Measurements from ENCODE around the gene SYCN. TPM values are rescaled to one million over a fixed set of nuclear protein-coding genes. Genes with fewer than 3 reads are reported as not detected.

The SYCN gene
- total RNA-seq, 1 donor from 2014 or later, result not detected

GRCh38 chr19:39163621-39164020 lies 40.4 kb downstream of the SYCN start:
- DNase-seq (ENCODE audit: low spot score) (no peak), ATAC-seq (no peak)
- intact Hi-C loops (cut with DNase I), result loop anchor here (5.0 kb wide), 1 partner anchor 1109 kb away; no protein-coding TSS in a partner anchor

- ATAC-seq, result no peak
- intact Hi-C loops (cut with DNase I), result loop anchor here (5.0 kb wide), 1 partner anchor 1110 kb away; no protein-coding TSS in a partner anchor
Measured at GRCh38 chr19:39162441-39163043, 41.5 kb downstream of the SYCN start.

GRCh38 chr19:39160889-39161672 lies 43.0 kb downstream of the SYCN start:
- intact Hi-C loops (cut with DNase I), result loop anchor here (5.0 kb wide), 1 partner anchor 1111 kb away; no protein-coding TSS in a partner anchor
- DNase-seq (ENCODE audit: low spot score) (no peak), ATAC-seq (peak; percentile 62)

More at GRCh38 chr19:39162441-39163043, 41.5 kb downstream of the SYCN start:
- no peak for DNase-seq (ENCODE audit: low spot score)

- intact Hi-C loops (cut with DNase I), result loop anchor here (5.0 kb wide), 1 partner anchor 1112 kb away; no protein-coding TSS in a partner anchor
- ATAC-seq (peak; percentile 91), DNase-seq (ENCODE audit: low spot score) (peak; percentile 81)
Measured at GRCh38 chr19:39160523-39160861, 43.6 kb downstream of the SYCN start.

DNA sequence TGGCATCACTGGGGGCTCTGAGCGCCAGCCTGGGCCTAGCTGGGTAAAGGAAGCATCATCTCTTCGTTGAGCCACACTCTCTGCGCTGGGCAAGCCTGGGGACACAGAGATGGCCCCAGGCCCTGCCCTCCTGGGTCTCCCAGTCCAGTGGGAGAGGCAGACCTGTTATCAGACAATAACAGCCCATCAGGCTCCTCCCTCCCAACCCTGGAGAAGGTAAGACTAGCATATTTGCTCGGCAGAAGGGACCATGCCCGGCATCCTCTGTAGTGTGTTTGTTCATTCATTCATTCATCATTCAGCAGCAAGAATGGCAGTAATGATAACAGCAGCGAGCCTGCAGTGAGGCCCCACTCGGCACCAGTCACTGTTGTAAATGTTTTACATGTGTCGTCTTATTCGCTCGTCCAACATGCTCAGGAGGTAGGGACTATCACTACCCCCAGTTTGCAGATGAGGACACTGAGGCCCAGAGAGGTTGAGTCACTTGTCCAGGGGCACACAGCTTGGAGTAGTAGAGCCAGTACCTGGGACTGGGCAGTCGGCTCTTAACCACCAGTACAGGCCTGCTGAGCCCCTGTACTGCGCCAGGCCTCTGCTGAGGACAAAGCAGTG lies 45.3 kb downstream of the SYCN start:
- intact Hi-C loops (cut with DNase I), result no loop called here
- ATAC-seq (no peak), DNase-seq (ENCODE audit: low spot score) (no peak)

DNA sequence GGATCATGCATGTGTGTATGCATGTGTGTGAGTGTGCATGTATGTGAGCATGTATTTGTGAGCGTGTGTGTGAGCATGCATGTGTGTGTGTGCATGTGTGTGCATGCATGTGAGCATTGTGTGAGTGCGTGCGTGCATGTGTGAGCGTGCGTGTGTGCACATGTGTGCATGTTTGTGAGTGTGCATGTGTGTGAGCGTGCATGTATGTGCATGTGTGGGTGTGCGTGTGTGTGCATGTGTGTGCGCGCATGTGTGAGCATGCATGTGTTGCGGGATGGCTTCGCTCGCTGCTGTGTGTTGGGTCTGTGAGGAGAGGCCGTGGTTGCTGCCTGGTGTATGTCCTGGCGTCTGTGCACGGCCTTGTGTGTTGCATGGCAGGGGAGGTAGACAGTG lies 46.1 kb downstream of the SYCN start:
- intact Hi-C loops (cut with DNase I), result no loop called here
- ATAC-seq (no peak), DNase-seq (ENCODE audit: low spot score) (no peak)

DNA sequence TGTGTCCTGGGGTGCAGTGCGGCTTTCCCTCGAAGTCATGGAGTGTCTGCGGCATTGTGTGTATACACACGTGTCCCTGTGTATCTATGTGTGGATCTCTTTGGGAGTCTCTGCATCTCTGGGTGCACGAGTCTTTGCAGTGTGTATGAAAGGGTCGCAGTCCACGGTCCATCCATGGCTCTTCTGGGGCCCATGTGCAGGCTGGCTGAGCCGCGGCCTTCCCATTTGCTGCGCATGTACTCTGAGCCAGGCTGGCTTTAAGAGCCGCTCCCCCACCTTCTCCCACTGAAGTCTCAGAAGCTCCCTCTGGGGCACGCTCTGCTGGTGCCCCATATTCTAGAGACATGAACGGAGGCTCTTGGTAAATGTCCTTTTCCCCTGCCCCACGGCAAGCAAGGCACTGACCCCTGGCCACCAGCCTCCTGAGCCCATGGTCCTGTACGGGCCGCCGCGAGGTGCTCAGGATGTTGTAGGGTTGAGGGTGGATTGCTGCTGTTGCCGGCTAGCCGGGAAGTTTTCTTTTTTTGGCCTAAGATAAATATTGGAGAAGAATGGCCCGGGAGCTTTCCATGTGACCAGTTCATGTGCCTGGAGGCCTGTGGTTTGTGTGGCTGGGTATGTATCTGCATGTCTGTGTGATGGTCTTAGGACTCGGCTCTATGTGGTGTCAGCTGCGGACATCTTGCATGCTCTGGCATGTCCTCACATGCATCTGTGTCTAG lies 46.6 kb downstream of the SYCN start:
- ATAC-seq, result no peak
- intact Hi-C loops (cut with DNase I), result no loop called here
- DNase-seq (ENCODE audit: low spot score), result no peak

DNA sequence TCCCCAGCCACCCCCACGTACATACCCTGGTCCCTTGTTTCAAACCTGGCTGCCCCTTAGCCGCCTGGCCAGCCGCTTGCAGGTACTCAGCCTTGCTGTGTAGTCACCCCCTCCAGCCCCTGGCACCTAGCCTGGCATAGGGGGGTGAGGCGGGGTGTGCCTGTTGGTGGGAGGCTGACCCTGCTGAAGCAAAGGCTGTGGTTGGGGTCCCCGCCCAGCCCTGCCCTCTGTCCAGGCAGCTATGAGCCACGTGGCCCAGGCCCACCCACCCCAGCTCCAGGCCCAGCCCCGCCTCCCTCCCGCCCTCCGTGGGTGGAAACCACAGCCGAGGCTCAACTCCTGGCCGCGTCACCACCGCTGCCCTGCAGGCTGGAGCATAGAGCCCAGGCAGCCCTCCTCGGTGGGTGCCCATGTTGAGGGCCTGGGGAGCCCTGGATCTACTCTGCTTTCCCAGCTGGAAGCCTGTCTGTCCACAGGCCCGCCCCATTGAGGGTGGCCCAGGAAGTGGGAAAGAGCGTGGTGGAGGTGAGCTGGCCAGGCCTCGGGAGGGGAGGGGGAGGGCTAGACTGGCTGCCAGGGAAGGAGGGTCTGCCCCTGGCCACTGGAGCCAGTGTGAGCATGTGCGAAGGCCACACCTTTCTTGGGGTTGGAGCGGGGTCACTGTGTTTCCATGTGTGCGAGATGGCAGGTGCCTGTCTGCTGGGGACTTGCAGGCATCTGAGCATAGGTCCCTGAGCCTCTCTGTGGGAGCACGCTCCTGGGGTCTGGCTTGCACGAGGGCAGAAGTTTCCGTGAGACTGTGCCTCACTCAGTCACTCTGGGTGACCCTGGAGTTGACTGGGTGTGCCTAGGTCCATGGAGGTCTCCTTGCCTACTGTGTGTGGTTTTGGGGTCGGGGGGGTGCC lies 47.5 kb downstream of the SYCN start:
- ATAC-seq (peak; percentile 42), DNase-seq (ENCODE audit: low spot score) (no peak)
- intact Hi-C loops (cut with DNase I), result no loop called here

GRCh38 chr19:39155741-39156140 lies 48.3 kb downstream of the SYCN start:
- intact Hi-C loops (cut with DNase I), result no loop called here
- DNase-seq (ENCODE audit: low spot score) (no peak), ATAC-seq (no peak)

GRCh38 chr19:39155114-39155700 lies 48.9 kb downstream of the SYCN start:
- ATAC-seq, result no peak
- intact Hi-C loops (cut with DNase I), result no loop called here
- DNase-seq (ENCODE audit: low spot score), result no peak

- ATAC-seq (no peak), DNase-seq (ENCODE audit: low spot score) (no peak)
- intact Hi-C loops (cut with DNase I), result no loop called here
Measured at GRCh38 chr19:39154629-39155100, 49.4 kb downstream of the SYCN start.

DNA sequence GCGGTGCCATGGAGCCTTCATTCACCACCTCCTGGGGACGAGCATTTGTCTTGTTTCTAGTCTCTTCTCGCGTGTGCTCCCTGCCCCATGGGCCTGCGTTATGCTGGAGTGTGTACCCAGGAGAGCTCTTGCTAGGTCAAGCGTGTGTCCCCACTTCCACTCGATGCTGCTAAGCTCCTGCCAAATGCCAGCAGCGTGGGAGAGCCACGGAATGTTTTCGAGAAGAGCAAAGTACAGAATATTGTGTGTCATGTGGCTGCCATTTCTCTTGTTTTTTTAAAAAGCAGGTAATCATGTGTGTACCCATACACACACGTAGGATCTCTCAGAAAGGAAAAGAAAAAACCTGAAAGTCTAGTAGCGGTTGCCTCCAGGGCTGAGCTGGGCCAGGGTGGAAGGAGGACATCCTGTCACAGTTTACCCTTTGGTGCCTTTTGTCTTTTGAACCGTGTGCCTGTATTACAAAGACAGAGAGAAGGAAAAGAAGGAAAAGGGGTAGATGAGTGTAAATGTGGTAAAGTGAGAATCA lies 49.9 kb downstream of the SYCN start:
- intact Hi-C loops (cut with DNase I), result no loop called here
- no peak for DNase-seq (ENCODE audit: low spot score)
- ATAC-seq, result no peak

Other genes with a start within 250 kb of the SYCN start
- 30.0 TPM for gene FBXO17, start 228.5 kb downstream of the SYCN start, total RNA-seq
- 13.4 TPM for gene FBXO27, start 171.7 kb downstream of the SYCN start, total RNA-seq
- gene ACP7, start 119.9 kb downstream of the SYCN start, total RNA-seq, result 1.6 TPM
- 43.5 TPM for gene PAK4, start 78.5 kb downstream of the SYCN start, total RNA-seq
- gene NCCRP1, start 7.3 kb downstream of the SYCN start, total RNA-seq, result not detected
- gene IFNL3, start 40.7 kb upstream of the SYCN start, total RNA-seq, result not detected
- not detected for gene IFNL4, start 44.6 kb upstream of the SYCN start, total RNA-seq
- gene IFNL2, start 64.1 kb upstream of the SYCN start, total RNA-seq, result not detected
- gene IFNL1, start 92.1 kb upstream of the SYCN start, total RNA-seq, result not detected
- 1.3 TPM for gene LRFN1, start 116.6 kb upstream of the SYCN start, total RNA-seq
- gene GMFG, start 131.8 kb upstream of the SYCN start, total RNA-seq, result 51.2 TPM
- gene SAMD4B, start 138.2 kb upstream of the SYCN start, total RNA-seq, result 139 TPM
- gene PAF1, start 186.8 kb upstream of the SYCN start, total RNA-seq, result 38.7 TPM
- gene MED29, start 187.1 kb upstream of the SYCN start, total RNA-seq, result 37.2 TPM
- gene ZFP36, start 202.6 kb upstream of the SYCN start, total RNA-seq, result 342 TPM
- 89.2 TPM for gene PLEKHG2, start 208.4 kb upstream of the SYCN start, total RNA-seq
- gene RPS16, start 231.7 kb upstream of the SYCN start, total RNA-seq, result 1,367 TPM
- gene SUPT5H, start 241.3 kb upstream of the SYCN start, total RNA-seq, result 102 TPM